Breast epithelium (tissue), 4 donors: ENCODE measurements around the gene WWTR1. TPM values are rescaled to one million over a fixed set of nuclear protein-coding genes. Genes with fewer than 3 reads are reported as not detected.
A peak's percentile ranks its signal among the peaks of the same experiment; 100 is the strongest.

Experiments
- DNase-seq, 2 donors: peaks; one replicate each; pipeline ENCODE4 v3.0.0-alpha.2; 2019; ENCODE audit warnings: low spot score in 2 of 2
- H3K27ac ChIP-seq, 2 donors: fragments of 200-600 bp; sonication (generic) in 1 of 2; one replicate each; pipeline ENCODE4 v1.5.1; 2016 to 2019; ENCODE audit warnings: mild to moderate bottlenecking in 1 of 2
- H3K27me3 ChIP-seq, 2 donors: fragments of 200-600 bp; sonication (generic) in 1 of 2; one replicate each; pipeline versions ENCODE4 v1.5.1 to v1.6.0; 2017 to 2019; ENCODE audit warnings: control low read depth in 1 of 2, mild to moderate bottlenecking in 1 of 2
- H3K36me3 ChIP-seq: fragments of 200-600 bp; one replicate; pipeline ENCODE4 v1.5.1; 2019
- H3K4me1 ChIP-seq, 2 donors: fragments of 200-600 bp; sonication (generic); one replicate each; pipeline ENCODE4 v1.5.1; 2016 to 2019; ENCODE audit warnings: control low read depth in 1 of 2
- H3K4me3 ChIP-seq, 3 donors: fragments of 200-600 bp; sonication (generic); 1 replicate in 2 of 3; 2 replicates in 1 of 3; pipeline ENCODE4 v1.5.1; 2016 to 2019; ENCODE audit warnings: mild to moderate bottlenecking in 3 of 3, moderate library complexity in 2 of 3
- H3K9me3 ChIP-seq, 2 donors: fragments of 200-600 bp; sonication (generic) in 1 of 2; one replicate each; pipeline ENCODE4 v1.5.1; 2016 to 2019; ENCODE audit warnings: control low read depth in 1 of 2
- POLR2A ChIP-seq: fragments of 450-650 bp; IDR thresholded peaks from one replicate; pipeline ENCODE4 v1.6.1; 2016; ENCODE audit warnings: antibody characterized with exemption, mild to moderate bottlenecking, moderate library complexity
- POLR2AphosphoS5 ChIP-seq, 3 donors: sonication (generic); formaldehyde crosslinking; IDR thresholded peaks; one replicate each; pipeline ENCODE4 v1.6.1; 2017; ENCODE audit warnings: antibody characterized with exemption in 3 of 3
- intact Hi-C: fragments of 100-400 bp; cut with DNase I; formaldehyde crosslinking; loops from one replicate; pipeline ENCODE4 v1.15.1; 2023; ENCODE audit warnings: low total_unique reads
- total RNA-seq, 3 donors: library from RNA; depleted of rRNA; stranded (reverse); fragments of >200 nt; gene quantifications; one replicate each; pipeline ENCODE4 v1.1.0, GENCODE V29; 2016
- TF ChIP-seq, protein P1 (sequence below), 3 donors: fragments of 450-650 bp; IDR thresholded peaks; one replicate each; pipeline ENCODE4 v1.5.1; 2016 to 2017; ENCODE audit warnings: antibody characterized with exemption in 3 of 3, mild to moderate bottlenecking in 3 of 3, moderate library complexity in 3 of 3

The WWTR1 gene
- total RNA-seq, 3 donors from 2014 or later = 53.6 to 98.2 (median 91.4) TPM

DNA sequence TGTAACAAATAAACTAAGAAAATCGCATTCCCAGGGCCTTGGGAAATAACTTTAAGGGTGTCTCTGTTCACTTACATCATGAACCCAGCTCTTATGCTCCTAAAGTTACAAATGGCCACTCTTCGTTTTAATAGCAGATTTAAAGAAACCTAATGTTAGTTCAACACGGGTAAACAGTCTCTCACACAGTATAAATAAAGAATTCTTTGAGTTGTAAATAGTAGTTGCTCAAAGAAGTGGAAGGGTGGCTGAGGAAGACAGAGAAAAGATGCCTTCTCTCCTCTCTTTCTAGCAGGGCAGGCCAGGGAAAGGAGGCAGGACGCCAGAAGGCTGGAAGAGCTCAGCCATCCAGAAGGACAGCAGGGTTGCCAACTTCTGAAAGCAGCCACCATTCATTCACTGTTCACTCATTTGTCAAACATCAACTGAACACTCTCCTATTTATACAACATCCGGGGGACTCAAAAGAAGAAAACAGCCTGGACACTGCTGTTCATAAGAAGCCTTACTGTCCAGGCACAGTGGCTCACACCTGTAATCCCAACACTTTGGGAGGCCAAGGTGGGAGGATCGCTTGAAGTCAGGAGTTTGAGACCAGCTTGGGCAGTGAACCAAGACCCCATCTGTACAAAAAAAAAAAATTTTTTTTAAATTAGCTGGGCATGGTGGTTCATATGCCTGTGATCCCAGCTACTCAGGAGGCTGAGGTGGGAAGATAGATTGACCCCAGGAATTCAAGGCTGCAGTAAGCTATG, 47.3 kb downstream of the WWTR1 start:
- no peaks in the 10 kb centered on the region for H3K36me3 ChIP-seq
- H3K4me3 ChIP-seq = no peak overlapping the region
- H3K27ac ChIP-seq = peak overlapping the region in 1 of 2 donors; percentile 8
- no peak for DNase-seq
- intact Hi-C loops = no loop called here
- no peaks in the 10 kb centered on the region for H3K27me3 ChIP-seq
- H3K4me1 ChIP-seq = peaks cover 0 to 6% of the 10 kb centered on the region in 2 donors
- TF ChIP-seq, protein P1, sequence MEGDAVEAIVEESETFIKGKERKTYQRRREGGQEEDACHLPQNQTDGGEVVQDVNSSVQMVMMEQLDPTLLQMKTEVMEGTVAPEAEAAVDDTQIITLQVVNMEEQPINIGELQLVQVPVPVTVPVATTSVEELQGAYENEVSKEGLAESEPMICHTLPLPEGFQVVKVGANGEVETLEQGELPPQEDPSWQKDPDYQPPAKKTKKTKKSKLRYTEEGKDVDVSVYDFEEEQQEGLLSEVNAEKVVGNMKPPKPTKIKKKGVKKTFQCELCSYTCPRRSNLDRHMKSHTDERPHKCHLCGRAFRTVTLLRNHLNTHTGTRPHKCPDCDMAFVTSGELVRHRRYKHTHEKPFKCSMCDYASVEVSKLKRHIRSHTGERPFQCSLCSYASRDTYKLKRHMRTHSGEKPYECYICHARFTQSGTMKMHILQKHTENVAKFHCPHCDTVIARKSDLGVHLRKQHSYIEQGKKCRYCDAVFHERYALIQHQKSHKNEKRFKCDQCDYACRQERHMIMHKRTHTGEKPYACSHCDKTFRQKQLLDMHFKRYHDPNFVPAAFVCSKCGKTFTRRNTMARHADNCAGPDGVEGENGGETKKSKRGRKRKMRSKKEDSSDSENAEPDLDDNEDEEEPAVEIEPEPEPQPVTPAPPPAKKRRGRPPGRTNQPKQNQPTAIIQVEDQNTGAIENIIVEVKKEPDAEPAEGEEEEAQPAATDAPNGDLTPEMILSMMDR (IDR thresholded peaks at IDR 0.05) = no peak
- TF ChIP-seq POLR2AphosphoS5 (IDR thresholded peaks at IDR 0.05) (no peak), POLR2A (no peak)
- no peaks in the 10 kb centered on the region for H3K9me3 ChIP-seq

DNA sequence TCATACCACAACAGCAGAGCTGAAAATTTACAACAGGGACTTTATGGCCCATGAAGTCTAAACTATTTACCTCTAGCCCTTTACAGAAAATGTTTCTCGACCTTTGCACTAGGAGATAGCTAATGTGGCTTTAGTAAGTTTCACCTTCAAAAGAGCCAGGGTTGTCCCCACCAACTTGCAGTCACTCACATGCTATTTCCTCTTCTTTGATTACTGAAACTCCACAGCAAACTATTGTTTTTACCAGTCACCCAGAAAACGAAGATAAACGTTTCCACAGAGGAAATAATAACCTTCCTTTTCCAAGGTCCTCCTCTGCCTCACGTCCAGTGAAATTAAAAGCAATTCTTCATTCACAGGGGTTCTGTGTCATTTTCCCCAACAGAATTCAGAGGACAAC, 48.2 kb downstream of the WWTR1 start:
- Histone ChIP-seq H3K4me1 (peaks cover 3 to 8% of the 10 kb centered on the region in 2 donors), H3K27me3 (no peaks in the 10 kb centered on the region), H3K4me3 (no peak overlapping the region), H3K27ac (peak overlapping the region in 1 of 2 donors; percentile 37), H3K9me3 (no peaks in the 10 kb centered on the region), H3K36me3 (no peaks in the 10 kb centered on the region)
- TF ChIP-seq POLR2AphosphoS5 (IDR thresholded peaks at IDR 0.05) (no peak), POLR2A (no peak)
- TF ChIP-seq, protein P1 (IDR thresholded peaks at IDR 0.05) = no peak
- intact Hi-C loops = no loop called here
- no peak for DNase-seq

DNA sequence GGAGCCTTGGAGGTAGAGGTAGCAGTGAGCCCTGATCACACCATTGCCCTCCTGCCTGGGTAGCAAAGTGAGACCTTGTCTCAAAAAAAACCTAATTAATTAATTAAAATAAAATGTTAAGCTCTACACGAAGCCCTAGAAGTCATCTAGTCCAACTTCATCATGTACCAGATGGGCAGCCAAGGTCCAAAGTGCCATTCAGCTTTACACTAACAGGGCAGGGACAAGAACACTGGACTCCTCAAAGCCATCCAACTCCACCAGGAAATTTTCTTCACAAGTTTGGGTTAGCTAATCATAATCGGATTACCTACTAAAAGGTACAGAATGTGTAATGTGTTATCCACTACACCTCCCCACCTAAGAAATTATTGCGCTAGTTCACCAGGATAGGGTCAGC, 48.8 kb downstream of the WWTR1 start:
- intact Hi-C loops = no loop called here
- DNase-seq = no peak
- no peaks in the 10 kb centered on the region for H3K27me3 ChIP-seq
- TF ChIP-seq POLR2A = no peak
- peaks cover 6 to 14% of the 10 kb centered on the region in 2 donors for H3K4me1 ChIP-seq
- peak overlapping the region in 1 of 2 donors; percentile 37 for H3K27ac ChIP-seq
- H3K9me3 ChIP-seq = no peaks in the 10 kb centered on the region
- H3K4me3 ChIP-seq = no peak overlapping the region
- no peaks in the 10 kb centered on the region for H3K36me3 ChIP-seq

DNA sequence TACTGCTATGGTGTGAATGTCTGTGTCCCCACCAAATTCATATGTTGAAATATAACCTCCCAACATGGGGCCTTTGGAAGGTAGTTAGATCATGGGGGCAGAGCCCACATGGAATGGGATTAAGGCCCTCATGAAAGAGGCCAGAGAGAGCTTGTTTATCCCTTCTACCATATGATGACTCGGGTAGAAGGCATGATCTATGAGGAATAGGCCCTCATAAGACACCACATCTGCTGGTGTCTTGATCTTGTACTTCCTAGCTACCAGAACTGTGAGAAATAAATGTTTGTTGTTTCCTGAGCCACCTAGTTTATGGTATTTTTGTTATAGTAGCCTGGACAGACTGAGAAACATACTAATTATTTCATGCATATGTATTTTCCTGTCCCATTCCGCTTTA, 51.9 kb downstream of the WWTR1 start:
- Histone ChIP-seq H3K9me3 (no peaks in the 10 kb centered on the region), H3K27ac (no peak overlapping the region), H3K36me3 (no peaks in the 10 kb centered on the region), H3K4me3 (no peak overlapping the region), H3K27me3 (no peaks in the 10 kb centered on the region), H3K4me1 (peaks cover 6 to 15% of the 10 kb centered on the region in 2 donors)
- intact Hi-C loops = no loop called here
- TF ChIP-seq, protein P1 (IDR thresholded peaks at IDR 0.05) = no peak
- TF ChIP-seq POLR2AphosphoS5 (IDR thresholded peaks at IDR 0.05) (no peak), POLR2A (no peak)
- DNase-seq = no peak

DNA sequence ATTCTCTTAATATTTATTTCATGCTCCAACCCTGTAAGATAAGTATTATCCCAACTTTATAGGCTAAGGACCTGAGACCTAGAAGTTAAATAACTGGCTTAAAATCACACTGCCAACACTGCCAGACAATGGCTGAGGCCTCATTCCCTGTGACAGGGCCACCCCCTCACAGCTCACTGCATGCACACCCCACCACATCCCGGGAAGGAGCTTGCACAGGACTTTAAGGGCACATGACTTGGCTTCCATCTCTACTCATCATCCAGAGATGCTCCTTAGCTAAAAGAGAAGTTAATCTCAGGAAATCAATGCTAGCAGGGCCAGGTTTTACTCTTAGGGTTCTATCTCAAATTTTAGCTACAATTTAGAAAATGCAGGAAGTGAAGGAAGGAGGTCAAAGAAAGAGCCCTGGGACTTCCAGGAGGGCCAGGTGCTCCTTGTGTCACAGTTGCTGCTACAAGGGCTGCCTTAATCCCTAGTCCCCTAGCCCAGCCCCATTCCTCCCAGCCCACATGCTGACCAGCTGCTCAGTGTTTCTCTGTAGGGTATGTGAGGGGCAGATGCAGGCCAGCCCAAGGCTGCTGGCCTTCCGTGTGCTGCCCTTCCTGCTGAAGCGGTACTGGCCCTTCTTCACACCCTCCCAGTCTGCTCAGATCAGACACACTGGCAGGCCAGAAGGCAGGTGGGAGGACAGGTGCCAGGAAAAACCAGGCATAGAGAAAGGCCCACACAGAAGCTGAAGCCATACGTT, 53.5 kb downstream of the WWTR1 start:
- no peak for DNase-seq
- Histone ChIP-seq H3K9me3 (no peaks in the 10 kb centered on the region), H3K4me3 (no peak overlapping the region), H3K36me3 (no peaks in the 10 kb centered on the region), H3K4me1 (peaks cover 6 to 9% of the 10 kb centered on the region in 2 donors), H3K27ac (peak overlapping the region in 1 of 2 donors; percentile 46), H3K27me3 (no peaks in the 10 kb centered on the region)
- intact Hi-C loops = no loop called here
- TF ChIP-seq POLR2AphosphoS5 (IDR thresholded peaks at IDR 0.05) = no peak
- TF ChIP-seq, protein P1 (IDR thresholded peaks at IDR 0.05) = no peak
- no peak for TF ChIP-seq POLR2A
